HG03039 (cell line): ENCODE data around the gene PANX2.

Source experiments
- ATAC-seq: cut with Tn5 transposase; IDR thresholded peaks from one replicate; pipeline ENCODE4 v1.9.1; 2021; ENCODE audit warnings: mild to moderate bottlenecking, moderate library complexity; ENCODE audit not compliant: unreplicated experiment

PANX2 gene

DNA sequence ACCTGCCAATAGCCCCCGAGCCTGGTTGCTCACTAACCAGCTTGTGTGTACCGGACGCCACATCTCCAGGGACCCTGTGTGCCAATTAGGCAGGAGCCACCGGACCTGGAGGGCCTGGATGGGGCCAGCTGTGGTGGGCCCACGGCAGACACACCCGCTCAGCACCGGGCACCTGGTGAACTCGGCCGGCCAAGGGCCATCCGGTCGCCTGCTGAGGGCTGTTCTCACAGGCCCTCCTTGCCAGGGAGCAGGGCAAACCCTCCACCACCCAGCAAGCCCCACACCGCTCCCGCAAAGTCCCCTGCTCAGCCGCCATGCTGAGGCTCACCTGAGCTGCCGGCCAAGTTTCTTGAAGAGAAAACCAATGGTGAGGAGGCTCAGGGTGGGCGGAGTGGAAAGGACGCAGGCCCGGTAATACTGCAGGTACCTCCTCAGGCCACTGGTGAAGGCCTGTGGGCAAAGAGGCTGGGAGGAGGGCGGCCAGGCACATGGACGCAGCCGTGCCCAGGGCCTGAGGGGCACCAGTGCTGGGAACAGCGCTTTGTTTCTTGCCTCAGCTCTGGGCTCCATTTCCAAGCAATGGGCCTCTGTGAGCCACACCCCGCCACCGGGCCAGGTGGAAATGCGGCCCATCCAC lies 57.2 kb downstream of the PANX2 start:
- ATAC-seq = no peak

DNA sequence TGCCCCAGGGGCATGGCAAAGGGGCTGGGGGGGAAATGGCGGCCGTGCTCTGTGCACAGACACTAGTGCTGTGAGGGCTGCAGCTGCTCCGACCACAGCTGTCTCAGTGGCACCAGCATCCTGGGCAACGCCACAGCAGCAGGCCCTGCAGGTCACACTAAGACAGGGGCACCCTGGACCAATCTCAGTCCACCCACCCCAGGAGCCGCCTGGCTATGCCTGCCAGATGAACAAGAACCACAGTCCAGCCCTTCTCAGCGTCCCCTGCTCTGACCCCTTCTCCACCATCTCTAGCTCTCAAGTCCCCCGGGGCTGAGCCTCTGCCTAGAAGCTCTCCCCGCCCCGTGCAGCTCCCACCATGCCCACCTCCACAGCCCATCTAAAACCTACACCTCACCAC lies 57.8 kb downstream of the PANX2 start:
- ATAC-seq = no peak

DNA sequence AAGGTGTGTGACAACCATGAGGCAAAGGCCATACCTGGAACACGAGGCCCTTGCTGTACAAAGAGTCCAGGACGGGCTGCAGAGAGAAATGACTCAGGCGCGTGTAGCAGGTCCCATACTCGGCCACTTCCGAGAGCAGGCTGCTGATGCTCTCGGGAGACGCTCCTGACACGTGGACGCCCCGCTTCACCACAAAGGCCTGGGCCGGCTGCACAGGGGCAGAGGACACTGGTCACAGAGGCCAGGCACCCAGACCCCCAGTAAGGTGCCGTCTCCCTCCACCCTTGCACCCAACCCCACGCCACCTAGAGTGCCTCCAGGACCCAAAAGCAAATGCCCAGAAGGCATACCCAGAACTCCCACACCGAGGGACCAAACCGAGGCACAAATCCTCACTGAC lies 58.8 kb downstream of the PANX2 start:
- no peak for ATAC-seq
